Esophagus squamous epithelium (tissue), 4 donors: Measurements from ENCODE around the gene GALNT14.

Experiments used
- POLR2A ChIP-seq, 4 donors: fragments of 450-650 bp; IDR thresholded peaks; one replicate each; pipeline ENCODE4 v1.6.1; 2017; ENCODE audit warnings: antibody characterized with exemption in 4 of 4, mild to moderate bottlenecking in 4 of 4, moderate library complexity in 3 of 4
- TF ChIP-seq, protein P1 (sequence below), 6 experiments: fragments of 450-650 bp in 4 of 6; fragments of 200-600 bp in 2 of 6; sonication (generic) in 2 of 6; IDR thresholded peaks; one replicate each; pipeline ENCODE4 v1.5.1; 2016 to 2019; ENCODE audit warnings: antibody characterized with exemption in 6 of 6, mild to moderate bottlenecking in 4 of 6, moderate library complexity in 4 of 6

DNA sequence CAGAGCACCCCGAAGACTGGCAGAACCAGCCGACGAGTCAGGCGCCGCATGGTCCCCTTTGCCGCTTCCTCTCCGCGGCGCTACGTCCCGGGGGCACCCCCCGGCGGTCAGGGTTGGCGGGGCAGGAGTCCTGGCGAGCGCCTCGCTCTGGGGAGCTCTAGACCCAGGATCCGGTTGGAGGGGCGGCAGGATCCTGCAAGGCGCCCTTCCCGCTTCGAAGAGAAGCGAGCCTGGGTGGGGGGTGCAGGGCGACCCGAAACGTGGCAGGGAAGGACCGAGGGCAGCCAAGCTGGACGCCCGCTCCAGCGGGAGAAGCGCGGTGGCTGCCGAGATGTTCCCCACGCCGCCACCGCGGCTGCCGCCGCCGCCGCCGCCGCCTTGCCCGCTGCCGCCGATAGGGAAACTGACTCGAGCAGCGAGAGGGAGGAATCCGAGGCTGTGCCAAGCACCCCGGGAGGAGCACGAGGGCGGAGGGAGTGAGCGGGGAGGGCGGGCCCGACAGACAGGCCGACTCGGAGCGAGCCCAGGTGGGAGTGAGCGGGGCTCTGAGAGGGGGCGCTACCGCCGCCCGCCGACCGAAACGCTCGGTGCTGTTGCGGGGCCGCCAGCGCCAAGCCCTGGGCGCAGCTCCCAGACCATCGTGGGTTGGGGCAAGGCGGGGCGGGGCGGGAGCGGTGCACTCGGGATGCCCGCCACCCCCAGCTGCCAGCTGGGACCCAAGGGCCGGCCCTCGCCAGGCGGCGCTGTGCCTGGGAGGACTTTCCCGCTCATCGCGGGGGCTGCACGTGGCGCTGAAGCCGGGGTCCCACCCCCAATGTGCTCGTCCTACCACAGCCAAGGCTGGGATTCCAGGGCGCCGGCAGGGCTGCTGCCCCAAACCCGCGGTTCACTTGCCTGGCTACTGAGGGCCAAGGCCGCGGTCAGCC is at the start of gene GALNT14:
- peak in 1 of 4 donors; percentile 25 for TF ChIP-seq POLR2A (IDR thresholded peaks at IDR 0.05)
- TF ChIP-seq, protein P1, sequence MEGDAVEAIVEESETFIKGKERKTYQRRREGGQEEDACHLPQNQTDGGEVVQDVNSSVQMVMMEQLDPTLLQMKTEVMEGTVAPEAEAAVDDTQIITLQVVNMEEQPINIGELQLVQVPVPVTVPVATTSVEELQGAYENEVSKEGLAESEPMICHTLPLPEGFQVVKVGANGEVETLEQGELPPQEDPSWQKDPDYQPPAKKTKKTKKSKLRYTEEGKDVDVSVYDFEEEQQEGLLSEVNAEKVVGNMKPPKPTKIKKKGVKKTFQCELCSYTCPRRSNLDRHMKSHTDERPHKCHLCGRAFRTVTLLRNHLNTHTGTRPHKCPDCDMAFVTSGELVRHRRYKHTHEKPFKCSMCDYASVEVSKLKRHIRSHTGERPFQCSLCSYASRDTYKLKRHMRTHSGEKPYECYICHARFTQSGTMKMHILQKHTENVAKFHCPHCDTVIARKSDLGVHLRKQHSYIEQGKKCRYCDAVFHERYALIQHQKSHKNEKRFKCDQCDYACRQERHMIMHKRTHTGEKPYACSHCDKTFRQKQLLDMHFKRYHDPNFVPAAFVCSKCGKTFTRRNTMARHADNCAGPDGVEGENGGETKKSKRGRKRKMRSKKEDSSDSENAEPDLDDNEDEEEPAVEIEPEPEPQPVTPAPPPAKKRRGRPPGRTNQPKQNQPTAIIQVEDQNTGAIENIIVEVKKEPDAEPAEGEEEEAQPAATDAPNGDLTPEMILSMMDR (IDR thresholded peaks at IDR 0.05): peak; percentile 12 to 69 (median 42)
